ENCODE results near the gene ST8SIA2.

DNA sequence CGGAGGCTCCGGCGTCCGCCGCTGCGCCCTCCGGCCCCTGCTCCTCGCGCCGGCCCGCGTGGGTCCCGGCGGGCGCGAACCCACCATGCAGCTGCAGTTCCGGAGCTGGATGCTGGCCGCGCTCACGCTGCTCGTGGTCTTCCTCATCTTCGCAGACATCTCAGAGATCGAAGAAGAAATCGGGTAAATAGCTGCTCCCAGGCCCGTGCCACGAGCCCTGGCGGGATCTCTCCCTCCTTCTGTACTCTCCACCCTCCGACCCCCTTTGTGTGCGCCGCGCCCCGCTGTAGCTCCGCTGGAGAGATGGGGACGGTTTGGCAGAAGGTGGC, 263 bp downstream of the ST8SIA2 start:
- TF ChIP-seq, protein P1, sequence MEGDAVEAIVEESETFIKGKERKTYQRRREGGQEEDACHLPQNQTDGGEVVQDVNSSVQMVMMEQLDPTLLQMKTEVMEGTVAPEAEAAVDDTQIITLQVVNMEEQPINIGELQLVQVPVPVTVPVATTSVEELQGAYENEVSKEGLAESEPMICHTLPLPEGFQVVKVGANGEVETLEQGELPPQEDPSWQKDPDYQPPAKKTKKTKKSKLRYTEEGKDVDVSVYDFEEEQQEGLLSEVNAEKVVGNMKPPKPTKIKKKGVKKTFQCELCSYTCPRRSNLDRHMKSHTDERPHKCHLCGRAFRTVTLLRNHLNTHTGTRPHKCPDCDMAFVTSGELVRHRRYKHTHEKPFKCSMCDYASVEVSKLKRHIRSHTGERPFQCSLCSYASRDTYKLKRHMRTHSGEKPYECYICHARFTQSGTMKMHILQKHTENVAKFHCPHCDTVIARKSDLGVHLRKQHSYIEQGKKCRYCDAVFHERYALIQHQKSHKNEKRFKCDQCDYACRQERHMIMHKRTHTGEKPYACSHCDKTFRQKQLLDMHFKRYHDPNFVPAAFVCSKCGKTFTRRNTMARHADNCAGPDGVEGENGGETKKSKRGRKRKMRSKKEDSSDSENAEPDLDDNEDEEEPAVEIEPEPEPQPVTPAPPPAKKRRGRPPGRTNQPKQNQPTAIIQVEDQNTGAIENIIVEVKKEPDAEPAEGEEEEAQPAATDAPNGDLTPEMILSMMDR (IDR thresholded peaks at IDR 0.05; ENCODE audit: poor library complexity), result no peak
- no peak for TF ChIP-seq EZH2 (IDR thresholded peaks at IDR 0.05; ENCODE audit: borderline replicate concordance)
- no peak for TF ChIP-seq EZH2phosphoT487 (IDR thresholded peaks at IDR 0.05; ENCODE audit: low read depth, severe bottlenecking, unreplicated experiment)

Measured in hepatocyte (in vitro differentiated cells).